ENCODE results near the gene CNGA4.

CNGA4 gene

GRCh38 chr11:6238902-6239301, at the start of gene CNGA4:
Gene CNGA4 (plus strand): TSS chr11:6239089. CDS start chr11:6239207, 118 bp downstream.
- no peak for DNase-seq (ENCODE audit: low read depth in 2 of 2)

DNA sequence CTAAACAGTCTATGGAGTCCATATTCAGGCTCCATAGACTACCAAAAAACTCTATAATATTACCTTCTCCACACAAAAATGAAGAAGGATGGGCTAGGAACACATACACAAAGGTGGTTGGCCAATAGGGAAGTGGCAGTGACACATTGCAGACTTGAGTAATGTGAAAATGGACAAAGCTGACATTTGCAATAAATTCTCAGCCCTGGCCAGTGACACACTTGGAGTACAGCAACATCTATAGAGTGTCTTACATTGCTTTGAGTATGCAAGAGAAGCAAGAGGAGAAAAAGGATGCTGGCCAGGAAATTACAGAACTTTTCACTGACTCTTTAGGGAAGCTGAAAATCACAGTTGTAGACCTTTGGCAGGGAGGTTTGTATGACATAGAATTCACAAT, 47.1 kb upstream of the CNGA4 start:
- DNase-seq (ENCODE audit: low read depth in 2 of 2), result no peak

DNA sequence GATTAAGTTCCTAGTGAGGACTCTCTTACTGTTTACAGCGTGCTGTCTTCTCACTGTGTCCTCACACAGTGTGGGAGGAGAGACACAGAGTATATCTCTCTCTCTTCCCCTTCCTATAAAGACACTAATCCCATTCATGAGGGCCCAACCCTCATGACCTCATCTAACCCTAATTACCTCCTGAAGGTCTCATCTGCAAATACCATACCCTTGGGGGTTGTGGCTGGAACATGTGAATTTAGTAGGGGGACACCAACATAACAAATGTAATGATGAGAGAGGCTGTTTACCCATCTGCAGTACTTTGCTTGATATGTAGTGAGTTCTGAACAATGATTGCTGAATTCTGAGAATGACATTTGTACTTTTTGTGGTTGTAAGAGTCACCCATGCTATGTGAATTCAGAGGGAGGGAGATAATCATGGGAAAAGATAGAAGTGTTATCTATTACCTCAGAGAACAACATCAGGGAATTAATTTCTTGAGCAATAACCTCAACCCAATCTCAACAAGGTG, 44.8 kb upstream of the CNGA4 start:
- DNase-seq (ENCODE audit: low read depth in 2 of 2), result no peak

DNA sequence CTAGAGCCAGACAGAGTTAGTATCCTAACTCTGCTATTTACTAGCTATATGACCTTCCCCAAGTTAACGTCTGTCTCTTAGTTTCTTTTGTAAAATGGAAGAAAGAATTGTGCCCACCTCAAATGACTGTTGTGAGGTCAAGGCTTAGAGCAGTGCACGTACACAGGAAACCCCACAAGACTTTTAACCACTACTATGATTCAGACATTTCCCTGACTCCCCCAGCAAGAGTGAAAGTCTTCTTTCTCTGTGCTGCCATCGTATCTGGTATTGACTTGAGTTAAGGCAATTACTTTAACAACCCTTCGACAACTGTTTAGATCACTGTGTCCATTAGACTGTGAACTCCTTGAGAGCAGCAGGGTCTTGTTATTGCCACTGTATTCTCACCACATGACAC, 42.5 kb upstream of the CNGA4 start:
- no peak for DNase-seq (ENCODE audit: low read depth in 2 of 2)

DNA sequence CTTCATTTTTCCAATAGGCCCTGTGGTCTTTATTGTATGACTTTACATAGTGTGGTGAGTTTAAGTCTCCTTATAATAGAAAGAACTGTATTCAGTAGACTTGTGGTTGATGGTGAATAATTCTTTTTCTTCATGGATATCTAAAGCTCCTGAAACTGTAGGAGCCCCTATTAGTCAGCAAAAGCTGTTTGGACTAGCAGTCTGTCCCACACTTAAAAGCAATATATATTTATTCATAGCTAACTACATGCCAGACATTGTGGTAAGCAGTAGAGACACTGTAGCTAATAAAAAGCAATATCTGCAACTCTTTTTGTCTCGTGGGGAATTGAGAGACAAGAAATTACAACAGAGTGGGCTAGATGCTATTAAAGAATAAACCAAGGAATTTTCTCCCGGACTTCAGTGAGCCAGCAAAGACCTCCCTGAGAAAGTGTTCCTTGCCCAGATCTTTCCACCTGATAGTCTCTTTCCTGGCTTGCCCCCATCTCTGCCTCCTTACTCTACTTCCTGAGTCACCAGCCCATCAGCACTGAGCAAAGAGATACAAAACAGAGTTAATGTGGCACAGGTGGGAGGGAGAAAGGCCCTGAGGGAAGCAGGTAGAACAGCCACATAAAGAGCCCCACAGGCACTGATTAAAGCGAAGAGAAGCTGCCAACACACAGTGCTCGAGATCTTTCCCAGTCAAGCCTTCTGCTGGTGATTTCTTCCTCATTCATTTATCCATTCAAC, 41.3 kb upstream of the CNGA4 start:
- no peak for DNase-seq (ENCODE audit: low read depth in 2 of 2)

DNA sequence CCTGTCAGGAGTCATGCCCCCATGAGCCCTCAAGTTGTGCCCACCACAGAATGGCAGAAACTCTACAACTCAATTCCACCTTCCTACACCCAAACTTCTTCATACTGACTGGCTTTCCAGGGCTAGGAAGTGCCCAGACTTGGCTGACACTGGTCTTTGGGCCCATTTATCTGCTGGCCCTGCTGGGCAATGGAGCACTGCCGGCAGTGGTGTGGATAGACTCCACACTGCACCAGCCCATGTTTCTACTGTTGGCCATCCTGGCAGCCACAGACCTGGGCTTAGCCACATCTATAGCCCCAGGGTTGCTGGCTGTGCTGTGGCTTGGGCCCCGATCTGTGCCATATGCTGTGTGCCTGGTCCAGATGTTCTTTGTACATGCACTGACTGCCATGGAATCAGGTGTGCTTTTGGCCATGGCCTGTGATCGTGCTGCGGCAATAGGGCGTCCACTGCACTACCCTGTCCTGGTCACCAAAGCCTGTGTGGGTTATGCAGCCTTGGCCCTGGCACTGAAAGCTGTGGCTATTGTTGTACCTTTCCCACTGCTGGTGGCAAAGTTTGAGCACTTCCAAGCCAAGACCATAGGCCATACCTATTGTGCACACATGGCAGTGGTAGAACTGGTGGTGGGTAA, 39.6 kb upstream of the CNGA4 start, which contains the start of gene OR52W1:
Gene OR52W1 (plus strand): TSS at position 51 of the 637 bp plus-strand sequence. CDS start 0 bp downstream, at position 51.
- no peak for DNase-seq (ENCODE audit: low read depth in 2 of 2)

DNA sequence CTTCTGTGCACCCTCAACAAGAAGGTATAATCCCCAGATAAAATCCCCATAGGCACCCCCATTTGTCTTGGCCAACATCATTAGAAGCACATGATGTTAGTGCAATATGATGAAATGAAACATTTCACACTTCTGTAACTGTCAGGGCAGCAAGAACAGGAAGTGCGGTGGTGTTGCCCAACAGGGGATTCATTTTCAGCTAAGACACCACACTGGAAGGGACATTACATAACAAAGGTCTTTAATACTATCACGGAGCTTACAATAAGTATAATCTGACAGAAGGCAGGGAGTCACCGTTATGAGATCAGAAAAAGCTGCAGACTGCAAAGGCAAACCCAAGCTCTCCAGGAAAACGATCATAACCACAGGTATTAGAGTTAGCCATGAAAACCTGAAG, 37.9 kb upstream of the CNGA4 start:
- DNase-seq (ENCODE audit: low read depth in 2 of 2), result no peak

DNA sequence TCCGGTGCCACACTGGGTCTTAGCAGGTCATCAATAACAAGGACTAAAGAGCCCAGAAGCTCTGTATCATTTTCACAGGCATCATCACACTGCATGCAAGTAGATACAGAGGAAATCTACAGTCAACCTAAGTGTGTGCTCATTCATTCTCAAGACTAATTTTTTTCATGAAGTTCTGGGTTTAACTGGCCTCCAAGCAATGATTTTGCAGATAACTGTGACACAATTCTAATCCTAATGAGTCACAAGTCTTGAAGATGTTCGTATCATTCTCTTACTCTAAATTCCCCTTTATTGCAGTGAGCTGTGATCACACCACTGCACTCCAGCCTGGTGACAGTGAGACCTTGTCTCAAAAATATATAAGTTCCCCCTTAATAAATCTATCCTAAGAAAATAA, 37.4 kb upstream of the CNGA4 start:
- DNase-seq (ENCODE audit: low read depth in 2 of 2), result no peak

DNA sequence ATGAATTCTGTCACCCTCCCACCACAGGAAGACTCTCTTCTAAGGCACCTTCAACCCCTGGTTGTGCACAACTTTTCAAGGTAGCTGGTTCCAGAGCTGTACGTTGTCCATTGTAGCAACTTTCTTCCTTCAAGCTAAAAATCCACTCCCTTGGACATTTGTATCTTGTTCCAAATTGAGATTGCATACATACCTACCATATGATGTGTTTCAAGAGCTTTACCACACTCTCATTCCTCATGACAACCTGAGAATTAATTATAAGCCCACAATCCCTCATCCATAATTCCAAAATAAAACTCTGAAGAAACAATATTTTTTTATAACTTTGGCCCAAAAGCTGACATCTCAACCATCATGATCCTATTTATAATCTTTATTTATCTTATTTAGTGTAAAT, 36.8 kb upstream of the CNGA4 start:
- DNase-seq (ENCODE audit: low read depth in 2 of 2), result no peak

- no peak for DNase-seq (ENCODE audit: low read depth in 2 of 2)
Measured at GRCh38 chr11:6203327-6203726, 35.6 kb upstream of the CNGA4 start.

GRCh38 chr11:6204706-6205105, 34.2 kb upstream of the CNGA4 start:
- DNase-seq (ENCODE audit: low read depth in 2 of 2), result no peak

DNA sequence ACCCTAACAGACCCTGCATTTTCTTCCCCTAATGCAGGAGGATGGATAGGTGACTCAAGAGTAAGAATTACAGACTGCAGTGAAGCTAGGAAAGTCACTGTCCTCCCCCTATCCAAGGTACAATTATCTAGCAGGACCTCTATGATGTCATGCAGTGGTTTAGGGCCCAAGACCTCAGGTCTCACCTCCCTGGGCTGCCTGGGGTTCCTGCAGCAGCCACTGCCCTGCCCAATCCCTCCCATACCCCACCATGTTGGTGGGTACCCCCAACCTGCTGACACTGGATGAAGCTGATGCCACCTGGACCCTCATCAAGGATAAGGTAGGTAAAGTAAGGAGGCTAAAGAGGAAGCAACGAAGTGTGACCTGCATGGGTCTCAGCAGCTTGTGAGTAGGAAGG, 33.5 kb upstream of the CNGA4 start, which contains the start of gene C11orf42:
Gene C11orf42 (plus strand): TSS at position 192 of the 400 bp plus-strand sequence. CDS start 59 bp downstream, at position 251.
- no peak for DNase-seq (ENCODE audit: low read depth in 2 of 2)

- DNase-seq (ENCODE audit: low read depth in 2 of 2), result no peak
Measured at GRCh38 chr11:6206456-6207180, 32.3 kb upstream of the CNGA4 start.

- DNase-seq (ENCODE audit: low read depth in 2 of 2), result no peak
Measured at GRCh38 chr11:6209801-6210200, 29.1 kb upstream of the CNGA4 start.

- no peak for DNase-seq (ENCODE audit: low read depth in 2 of 2)
Measured at GRCh38 chr11:6210274-6210955, 28.5 kb upstream of the CNGA4 start.

GRCh38 chr11:6214530-6214929, 24.4 kb upstream of the CNGA4 start:
- DNase-seq (ENCODE audit: low read depth in 2 of 2), result no peak

GRCh38 chr11:6216501-6216900, 22.4 kb upstream of the CNGA4 start:
- DNase-seq (ENCODE audit: low read depth in 2 of 2), result no peak

GRCh38 chr11:6217722-6218121, 21.2 kb upstream of the CNGA4 start:
- no peak for DNase-seq (ENCODE audit: low read depth in 2 of 2)

GRCh38 chr11:6219359-6219758, 19.5 kb upstream of the CNGA4 start:
- no peak for DNase-seq (ENCODE audit: low read depth in 2 of 2)

- DNase-seq (ENCODE audit: low read depth in 2 of 2), result no peak
Measured at GRCh38 chr11:6223854-6224253, 15.0 kb upstream of the CNGA4 start.

GRCh38 chr11:6224421-6224820, 14.5 kb upstream of the CNGA4 start:
- no peak for DNase-seq (ENCODE audit: low read depth in 2 of 2)

DNA sequence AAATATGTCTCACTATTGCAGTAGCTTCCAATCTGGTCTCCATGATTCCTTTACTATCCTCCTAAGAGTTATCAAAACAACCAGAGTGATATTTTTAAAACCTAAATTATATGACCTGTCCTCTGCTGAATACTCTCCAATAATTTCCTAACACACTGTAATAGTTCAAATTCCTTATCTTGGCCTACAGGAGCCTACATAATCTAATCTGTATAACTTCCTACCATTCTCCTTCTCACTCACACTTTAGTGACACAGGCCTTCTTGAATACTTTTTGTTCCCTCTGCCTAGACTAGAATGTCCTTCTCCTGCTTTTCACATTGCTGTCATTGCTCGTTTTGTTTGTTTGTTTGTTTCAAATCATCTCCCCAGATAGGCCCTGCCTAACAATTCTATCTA, 13.9 kb upstream of the CNGA4 start:
- DNase-seq (ENCODE audit: low read depth in 2 of 2), result no peak

Measured in stimulated activated CD8-positive, alpha-beta memory T cell treated with anti-CD3 and anti-CD28 coated beads, Interleukin-2, amount 100 ng/mL, for 1 hour (primary cell).